CD4-positive, alpha-beta T cell treated with Interleukin-17A for 1 hour (primary cell): ENCODE measurements around the gene ENDOU.
"Not testable (repeated sequence)": the region's sequence is repeated elsewhere in the genome, so short reads cannot be mapped to it uniquely, and the experiment has no call there.

Experiments
- DNase-seq: peaks from one replicate; pipeline ENCODE4 v3.0.0-alpha.2; 2020

Gene ENDOU

DNA sequence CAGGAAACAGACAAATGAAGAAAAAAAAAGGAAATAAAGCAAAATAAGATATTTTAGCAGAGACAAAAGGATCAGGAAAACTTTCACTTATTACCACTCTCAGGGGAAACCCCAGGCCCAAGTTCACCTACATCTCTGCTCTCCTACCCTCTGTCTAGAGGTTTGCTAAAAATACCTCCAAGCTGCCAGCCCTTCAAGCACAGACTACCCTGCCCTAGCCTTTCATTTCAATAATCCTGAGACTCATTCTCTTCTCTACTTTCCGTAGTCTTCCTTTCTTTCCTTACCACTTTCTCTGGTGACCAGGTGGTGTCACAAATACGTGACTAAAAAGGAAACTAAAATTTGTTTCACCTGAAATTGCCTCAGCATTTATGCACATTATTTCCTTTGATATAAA is 53.2 kb downstream of the ENDOU start:
- no peak for DNase-seq

DNA sequence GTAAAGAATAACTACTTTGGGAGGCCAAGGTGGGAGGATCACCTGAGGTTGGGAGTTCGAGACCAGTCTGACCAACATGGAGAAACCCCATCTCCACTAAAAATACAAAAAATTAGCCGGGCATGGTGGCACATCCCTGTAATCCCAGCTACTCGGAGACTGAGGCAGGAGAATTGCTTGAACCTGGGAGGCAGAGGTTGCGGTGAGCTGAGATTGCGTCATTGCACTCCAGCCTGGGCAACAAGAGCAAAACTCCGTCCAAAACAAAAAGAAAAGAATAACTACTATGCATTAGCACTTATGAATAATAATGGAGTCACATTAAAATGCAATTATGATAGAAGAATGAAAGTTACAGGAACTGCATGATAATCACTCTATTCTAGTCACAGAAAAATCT is 57.4 kb downstream of the ENDOU start:
- not testable (repeated sequence) for DNase-seq
